ENCODE measurements around the gene HDGFL2.

HDGFL2 gene

DNA sequence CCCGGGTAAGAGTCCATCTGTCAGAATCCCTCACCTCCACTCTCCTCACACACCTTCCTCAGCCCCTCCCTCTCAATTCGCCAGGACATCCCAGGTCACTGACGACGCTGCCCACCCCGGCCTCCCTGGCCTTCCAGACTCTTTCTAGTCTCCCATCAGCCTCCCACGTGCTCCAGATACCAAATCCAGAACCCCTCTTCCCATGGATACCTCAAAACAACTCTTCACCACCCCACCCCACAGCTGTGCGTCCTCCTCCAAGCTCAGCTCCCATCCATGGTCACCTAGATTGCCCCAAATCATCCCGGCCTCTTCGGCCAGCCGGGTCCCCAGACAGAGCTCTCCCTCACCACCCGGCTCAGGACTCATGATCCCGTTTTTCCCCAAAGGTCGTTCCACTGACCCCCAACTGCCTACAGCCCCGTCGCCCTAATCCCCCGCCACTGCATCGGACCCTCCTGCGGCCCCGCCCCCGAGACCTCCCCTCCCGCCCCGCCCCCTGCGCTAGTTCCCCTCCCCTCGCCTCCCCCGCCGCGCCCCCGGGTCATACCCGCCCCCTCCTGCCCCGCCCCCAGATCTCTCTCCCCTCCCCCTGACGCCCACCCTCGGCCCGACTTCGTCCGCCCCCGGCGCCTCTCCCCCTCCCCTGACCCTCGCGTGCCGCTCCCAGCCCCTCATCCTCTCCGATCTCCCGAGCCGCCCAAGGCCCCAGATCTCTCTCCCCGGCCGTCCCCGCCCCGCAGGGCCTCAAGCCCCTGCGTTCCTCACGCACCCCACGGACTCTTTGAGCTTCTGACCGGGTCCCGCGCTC, 15.0 kb upstream of the HDGFL2 start:
- DNase-seq (ENCODE audit: low spot score): no peak
- Histone ChIP-seq H3K27ac (peak overlapping the region; percentile 77 to 92), H3K4me3 (peak overlapping the region; percentile 88)
- no peak for TF ChIP-seq CTCF (IDR thresholded peaks at IDR 0.05)

DNA sequence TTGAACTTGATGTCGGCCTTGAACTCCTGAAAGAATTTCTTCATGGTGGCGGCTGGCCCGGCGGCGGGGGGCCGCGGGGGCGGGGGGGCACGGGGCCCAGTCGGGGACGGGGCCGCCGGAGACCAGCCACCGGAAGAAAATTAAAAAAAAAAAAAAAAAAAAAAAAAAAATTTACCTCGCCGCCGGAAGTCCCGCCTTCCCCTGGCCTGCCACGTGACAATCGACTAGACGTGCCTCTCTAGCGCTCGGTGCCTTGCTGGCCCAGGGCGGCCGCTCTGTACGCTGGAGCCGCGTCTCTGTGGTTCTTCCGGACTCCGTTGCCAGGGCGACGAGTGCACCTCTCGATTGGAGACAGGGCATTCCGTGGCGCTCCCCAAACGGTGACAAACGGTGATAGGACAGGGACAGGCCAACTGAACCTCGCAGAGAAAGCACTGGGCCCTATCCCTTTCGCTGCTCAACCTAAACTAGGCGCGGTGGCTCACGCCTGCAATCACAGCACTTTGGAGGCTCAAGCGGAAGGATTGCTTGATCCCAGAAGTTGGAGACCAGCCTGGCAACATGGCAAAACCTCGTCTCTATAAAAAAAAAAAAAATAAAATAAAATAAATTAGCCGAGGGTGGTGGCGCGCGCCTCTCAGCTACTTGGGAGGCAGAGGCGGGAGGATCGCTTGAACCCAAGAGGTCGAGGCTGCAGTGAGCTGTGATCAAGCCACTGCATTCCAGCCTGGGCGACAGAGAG, 14.3 kb upstream of the HDGFL2 start, which contains the start of gene UBXN6:
TSS of gene UBXN6 (minus strand) at position 141 of the 742 bp plus-strand sequence. CDS start at position 44, 97 bp downstream.
- H3K27ac ChIP-seq: peak within 1 kb of the TSS; percentile 77 to 92
- DNase-seq (ENCODE audit: low spot score): peak; percentile 98
- peak within 1 kb of the TSS; percentile 88 for H3K4me3 ChIP-seq
- no peak for TF ChIP-seq CTCF (IDR thresholded peaks at IDR 0.05)

DNA sequence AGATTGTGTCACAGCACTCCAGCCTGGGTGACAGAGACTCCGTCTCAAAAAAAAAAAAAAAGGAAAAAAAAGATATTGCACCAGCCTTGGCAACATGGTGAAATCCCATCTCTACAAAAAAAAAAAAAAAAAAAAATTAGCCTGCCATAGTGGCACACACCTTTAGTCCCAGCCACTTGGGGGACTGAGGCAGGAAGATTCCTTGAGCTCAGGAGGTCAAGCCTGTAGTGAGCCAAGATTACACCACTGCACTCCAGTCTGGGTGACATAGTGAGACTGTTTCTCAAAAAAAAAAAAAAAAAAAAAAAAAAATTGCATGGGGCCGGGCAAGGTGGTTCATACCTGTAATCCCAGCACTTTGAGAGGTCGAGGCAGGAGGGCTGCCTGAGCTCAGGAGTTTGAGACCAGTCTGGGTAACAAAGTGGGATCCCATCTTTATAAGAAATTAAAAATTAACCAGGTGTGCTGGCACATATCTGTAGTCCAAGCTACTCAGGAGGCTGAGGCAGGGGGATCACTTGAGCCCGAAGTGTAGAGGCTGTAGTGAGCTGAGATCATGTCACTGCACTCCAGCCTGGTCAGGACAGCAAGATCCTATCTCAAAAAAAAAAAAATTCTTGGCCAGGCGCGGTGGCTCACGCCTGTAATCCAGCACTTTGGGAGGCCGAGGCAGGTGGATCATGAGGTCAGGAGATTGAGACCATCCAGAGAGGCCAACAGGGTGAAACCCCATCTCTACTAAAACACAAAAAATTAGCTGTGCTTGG, 7.1 kb upstream of the HDGFL2 start:
- no peak overlapping the region for H3K4me3 ChIP-seq
- no peak overlapping the region for H3K27ac ChIP-seq
- no peak for TF ChIP-seq CTCF (IDR thresholded peaks at IDR 0.05)
- DNase-seq (ENCODE audit: low spot score): no peak

GRCh38 chr19:4467835-4468234, 4.3 kb upstream of the HDGFL2 start:
- DNase-seq (ENCODE audit: low spot score): no peak
- no peak for TF ChIP-seq CTCF (IDR thresholded peaks at IDR 0.05)
- Histone ChIP-seq H3K27ac (no peak overlapping the region), H3K4me3 (no peak overlapping the region)

DNA sequence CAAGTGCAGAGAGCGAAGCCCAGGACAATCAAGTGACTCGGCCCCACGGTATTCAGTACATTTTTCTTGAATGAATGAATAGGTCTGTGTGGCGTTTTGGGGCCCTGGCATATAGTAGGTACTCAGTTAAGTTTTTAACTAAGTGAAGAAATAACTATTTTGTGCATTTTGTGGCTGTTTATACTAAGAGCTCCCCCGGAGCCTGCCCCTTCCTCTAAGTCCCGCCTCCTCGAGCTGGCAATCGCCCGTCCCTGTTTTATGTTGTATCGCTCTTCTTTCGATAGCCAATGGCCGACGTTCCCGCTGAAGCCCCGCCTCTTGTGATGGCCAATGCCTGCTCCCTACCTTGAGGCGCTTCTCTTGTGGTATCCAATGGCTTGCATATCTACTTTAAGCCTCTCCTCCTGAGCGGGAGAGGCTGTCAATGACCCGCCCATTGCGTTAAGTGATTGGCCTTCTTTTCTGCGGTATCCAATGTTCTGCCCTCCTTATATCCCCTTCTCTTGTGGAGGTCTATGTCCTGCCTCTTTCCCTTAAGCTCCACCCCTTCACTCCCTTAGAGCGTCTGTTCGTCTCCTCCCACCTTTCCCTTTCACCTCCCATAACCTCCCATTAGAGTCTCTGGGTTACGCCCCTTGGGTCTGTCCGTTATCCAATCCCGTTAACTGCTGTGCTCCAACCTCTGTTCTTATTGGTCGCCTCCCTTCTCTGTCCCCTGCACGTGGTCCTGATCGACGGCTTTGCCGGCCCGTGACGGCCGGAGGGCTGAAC, 509 bp upstream of the HDGFL2 start:
- no peak for TF ChIP-seq CTCF (IDR thresholded peaks at IDR 0.05)
- DNase-seq (ENCODE audit: low spot score): peak; percentile 99
- Histone ChIP-seq H3K4me3 (peak overlapping the region; percentile 86), H3K27ac (peak overlapping the region; percentile 70 to 85)

DNA sequence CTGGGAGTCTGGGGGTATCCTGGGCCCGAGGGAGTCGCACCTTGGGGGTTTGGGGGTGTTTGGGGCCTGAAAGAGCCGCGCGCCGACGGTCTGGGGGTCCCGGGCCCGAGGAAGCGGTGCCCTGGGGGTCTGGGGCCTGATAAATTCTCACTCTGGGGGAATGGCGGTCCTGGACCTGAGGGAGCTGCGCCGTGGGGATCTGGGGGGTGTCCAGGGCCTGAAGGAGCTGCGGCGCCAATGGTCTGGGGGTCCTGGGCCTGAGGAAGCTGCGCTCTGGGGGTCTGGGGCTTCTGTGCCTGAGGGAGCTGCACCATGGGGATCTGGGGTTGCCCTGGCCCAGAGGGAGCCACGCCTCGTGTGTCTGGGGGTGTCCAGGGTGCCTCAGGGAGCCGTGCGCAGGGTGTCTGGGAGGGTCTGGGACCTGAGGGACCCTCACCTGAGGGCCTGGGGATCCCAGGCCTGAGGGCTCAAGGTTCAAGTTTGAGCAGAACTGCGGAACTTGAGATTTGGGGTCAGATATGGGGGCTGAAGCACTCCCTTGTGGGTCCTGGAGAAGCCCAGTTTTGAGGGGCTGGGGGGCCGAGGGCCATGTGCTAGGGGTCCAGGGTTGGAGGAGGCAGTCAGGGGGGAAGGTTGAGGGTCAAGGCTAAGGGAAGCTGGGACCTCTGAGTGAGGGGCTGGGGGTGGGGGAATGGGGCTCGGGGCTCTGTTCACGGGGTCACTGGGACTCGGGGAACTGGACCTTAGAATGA, 1.1 kb downstream of the HDGFL2 start:
- Histone ChIP-seq H3K4me3 (peak overlapping the region; percentile 86), H3K27ac (peak overlapping the region in 1 of 2 donors; percentile 54)
- TF ChIP-seq CTCF (IDR thresholded peaks at IDR 0.05): no peak
- DNase-seq (ENCODE audit: low spot score): no peak
